ENCODE measurements around the gene LAD1.

LAD1 gene

GRCh38 chr1:201399018-201399351 is at the start of gene LAD1:
TSS of gene LAD1 (minus strand) at chr1:201399324. CDS start at chr1:201399306, 18 bp downstream.
- no peak for ATAC-seq

- ATAC-seq: peak; percentile 76 to 77
These were observed 49.1 kb upstream of the LAD1 start for GRCh38 chr1:201447903-201448871.

GRCh38 chr1:201445310-201445709 is 46.2 kb upstream of the LAD1 start:
- no peak for ATAC-seq

GRCh38 chr1:201444792-201445191 is 45.7 kb upstream of the LAD1 start:
- no peak for ATAC-seq

GRCh38 chr1:201443747-201444146 is 44.6 kb upstream of the LAD1 start:
- no peak for ATAC-seq

- no peak for ATAC-seq
These were observed 37.8 kb upstream of the LAD1 start for GRCh38 chr1:201436969-201437368.

- no peak for ATAC-seq
These were observed 37.3 kb upstream of the LAD1 start for GRCh38 chr1:201436393-201436792.

GRCh38 chr1:201434266-201434665 is 35.1 kb upstream of the LAD1 start:
- no peak for ATAC-seq

GRCh38 chr1:201433609-201434008 is 34.5 kb upstream of the LAD1 start:
- no peak for ATAC-seq

GRCh38 chr1:201430776-201431175 is 31.7 kb upstream of the LAD1 start:
- ATAC-seq: no peak

- no peak for ATAC-seq
These were observed 30.8 kb upstream of the LAD1 start for GRCh38 chr1:201429736-201430501.

GRCh38 chr1:201427963-201428362 is 28.8 kb upstream of the LAD1 start:
- ATAC-seq: no peak

GRCh38 chr1:201426479-201427310 is 27.6 kb upstream of the LAD1 start:
- peak in 1 of 2 donors; percentile 17 for ATAC-seq

GRCh38 chr1:201424146-201424545 is 25.0 kb upstream of the LAD1 start:
- no peak for ATAC-seq

- ATAC-seq: no peak
These were observed 24.5 kb upstream of the LAD1 start for GRCh38 chr1:201423655-201424054.

GRCh38 chr1:201422436-201423030 is 23.4 kb upstream of the LAD1 start:
- no peak for ATAC-seq

GRCh38 chr1:201422026-201422425 is 22.9 kb upstream of the LAD1 start:
- no peak for ATAC-seq

GRCh38 chr1:201421041-201421440 is 21.9 kb upstream of the LAD1 start:
- ATAC-seq: no peak

GRCh38 chr1:201420608-201421002 is 21.5 kb upstream of the LAD1 start:
- no peak for ATAC-seq

- no peak for ATAC-seq
These were observed 20.9 kb upstream of the LAD1 start for GRCh38 chr1:201419746-201420607.

GRCh38 chr1:201419256-201419655 is 20.1 kb upstream of the LAD1 start:
- ATAC-seq: no peak

GRCh38 chr1:201418461-201418860 is 19.3 kb upstream of the LAD1 start:
- no peak for ATAC-seq
